NCI-H524 (cell line): ENCODE data around the gene HOXB4.

Experiments used
- DNase-seq, 2 experiments: peaks; one replicate each; lab custom pipeline; 2025; lab: John Stamatoyannopoulos, UW

HOXB4 gene

GRCh38 chr17:48528936-48529682 is 49.0 kb downstream of the HOXB4 start:
- no peak for DNase-seq

GRCh38 chr17:48528153-48528935 is 49.8 kb downstream of the HOXB4 start:
- no peak for DNase-seq

GRCh38 chr17:48527547-48527932 is 50.6 kb downstream of the HOXB4 start:
- no peak for DNase-seq

GRCh38 chr17:48526608-48527546 is 51.3 kb downstream of the HOXB4 start:
- DNase-seq: no peak
